Glomerular endothelial cell (primary cell): ENCODE measurements around the gene OR10K1. TPM values are rescaled to one million over a fixed set of nuclear protein-coding genes. Genes with fewer than 3 reads are reported as not detected.
"Not testable (repeated sequence)": the region's sequence is repeated elsewhere in the genome, so short reads cannot be mapped to it uniquely, and the experiment has no call there.

Experiments
- DNase-seq: peaks from one replicate; pipeline ENCODE4 v3.0.0-alpha.2; 2011; ENCODE audit warnings: low read depth, low spot score; ENCODE audit errors: extremely low read depth
- total RNA-seq: library from RNA; depleted of rRNA; stranded (reverse); fragments of >200 nt; gene quantifications from 2 replicates; pipeline ENCODE4 v1.2.3, GENCODE V29; 2015

The OR10K1 gene
- total RNA-seq: not detected in 2 replicates

DNA sequence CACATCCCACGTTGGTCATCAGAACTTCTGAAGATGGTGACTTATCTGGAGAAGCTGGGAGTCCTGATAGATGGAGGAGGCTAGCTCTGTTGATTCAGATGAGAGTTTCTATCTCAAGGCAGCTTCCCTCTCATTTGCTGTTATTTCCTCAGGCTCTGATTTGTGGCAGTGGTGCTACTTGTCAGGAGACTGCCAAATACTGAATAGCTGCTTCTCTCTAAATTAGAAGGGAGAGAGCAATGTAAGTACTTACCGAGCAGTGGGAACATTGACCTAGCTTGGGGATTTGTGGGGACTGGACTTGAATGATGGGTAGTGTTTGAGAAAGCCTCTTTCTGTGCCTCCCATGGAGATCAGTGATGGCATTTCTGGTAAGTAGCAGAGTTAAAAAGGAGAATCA is at the start of gene OR10K1:
TSS of gene OR10K1 (plus strand) at position 301 of the 400 bp plus-strand sequence. CDS start 3,728 bp downstream, outside the sequence.
- DNase-seq: no peak

GRCh38 chr1:158414651-158415345 is 46.8 kb upstream of the OR10K1 start:
- DNase-seq: no peak

- DNase-seq: no peak
Measured at GRCh38 chr1:158417586-158417985, 44.0 kb upstream of the OR10K1 start.

DNA sequence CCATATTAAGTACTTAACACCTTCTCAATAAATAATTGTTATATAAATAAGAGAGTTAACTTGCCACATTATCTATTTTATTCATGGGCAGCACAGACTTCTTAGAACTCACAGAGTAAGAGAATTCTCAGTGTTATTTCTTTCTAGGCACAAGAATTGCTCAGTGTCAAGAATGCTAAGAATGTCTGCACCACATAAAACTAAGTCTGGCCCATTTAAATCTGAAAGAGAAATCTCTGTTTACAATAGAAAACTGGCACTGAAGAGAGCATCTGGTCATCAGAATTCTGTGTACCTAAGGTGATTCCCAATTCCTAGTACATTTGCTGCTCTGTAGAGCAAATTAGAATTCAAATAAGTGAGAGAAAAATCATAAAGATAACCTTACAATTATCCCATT is 39.4 kb upstream of the OR10K1 start:
- DNase-seq: no peak

DNA sequence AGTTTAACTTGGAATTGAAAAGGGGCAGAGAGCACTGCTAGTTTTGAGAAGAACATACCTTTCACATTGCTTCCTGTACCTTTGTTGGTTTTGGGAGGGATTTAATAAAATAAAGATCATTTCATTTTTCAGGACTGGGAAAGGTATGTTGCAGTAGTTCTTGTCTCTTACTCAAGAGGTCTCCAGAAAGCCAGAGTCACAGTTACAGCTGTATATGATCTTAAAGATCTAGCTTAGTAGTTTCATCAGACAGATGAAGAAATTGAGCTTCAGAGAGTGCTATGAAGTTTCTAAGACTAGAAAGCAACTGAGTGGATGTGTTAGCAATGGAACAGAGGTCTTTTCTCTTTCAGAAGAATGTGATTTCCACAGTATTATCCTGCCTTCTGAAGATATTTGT is 36.6 kb upstream of the OR10K1 start:
- DNase-seq: no peak

DNA sequence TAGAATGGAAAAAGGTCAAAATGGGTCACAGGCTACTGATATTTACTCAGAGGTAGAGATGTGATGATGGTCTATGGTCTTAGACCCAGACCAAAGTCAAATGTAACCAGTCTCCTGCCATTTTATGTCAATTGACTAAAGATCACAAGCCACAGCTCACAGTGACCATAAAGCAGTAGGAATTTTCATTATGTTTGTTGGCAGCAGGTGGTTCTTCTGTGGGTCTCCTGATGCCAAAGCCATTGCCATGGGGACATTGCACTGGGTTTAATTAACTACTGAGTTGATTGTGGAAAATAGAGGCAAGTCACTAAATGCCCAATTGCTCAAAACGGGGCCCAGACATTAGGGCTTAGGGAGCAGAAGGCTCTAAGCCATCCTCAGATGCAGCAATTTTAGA is 35.5 kb upstream of the OR10K1 start, which contains the start of gene OR10K2:
TSS of gene OR10K2 (minus strand) at position 101 of the 400 bp plus-strand sequence. CDS start 5,371 bp downstream, outside the sequence.
- no peak for DNase-seq

GRCh38 chr1:158430163-158430562 is 31.5 kb upstream of the OR10K1 start:
- not testable (repeated sequence) for DNase-seq

DNA sequence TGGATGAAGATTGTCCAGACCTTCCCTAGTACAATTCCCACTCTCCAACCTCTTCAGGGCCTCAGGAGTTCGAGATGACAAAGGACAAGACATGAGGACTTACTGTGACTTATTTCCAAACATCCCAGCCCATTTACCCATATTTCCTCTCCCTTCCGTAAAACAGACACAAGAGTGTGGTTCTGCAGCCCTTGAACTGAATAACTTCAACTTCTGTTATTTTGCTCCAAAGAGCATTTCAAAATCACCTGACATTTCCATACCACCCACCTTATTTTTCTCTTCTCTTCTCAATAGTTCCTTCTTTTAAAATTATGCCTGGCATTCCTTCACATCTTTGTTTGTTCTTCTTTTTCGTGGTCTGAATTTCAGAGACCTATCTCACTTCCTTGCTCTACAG is 26.9 kb upstream of the OR10K1 start:
- DNase-seq: no peak

DNA sequence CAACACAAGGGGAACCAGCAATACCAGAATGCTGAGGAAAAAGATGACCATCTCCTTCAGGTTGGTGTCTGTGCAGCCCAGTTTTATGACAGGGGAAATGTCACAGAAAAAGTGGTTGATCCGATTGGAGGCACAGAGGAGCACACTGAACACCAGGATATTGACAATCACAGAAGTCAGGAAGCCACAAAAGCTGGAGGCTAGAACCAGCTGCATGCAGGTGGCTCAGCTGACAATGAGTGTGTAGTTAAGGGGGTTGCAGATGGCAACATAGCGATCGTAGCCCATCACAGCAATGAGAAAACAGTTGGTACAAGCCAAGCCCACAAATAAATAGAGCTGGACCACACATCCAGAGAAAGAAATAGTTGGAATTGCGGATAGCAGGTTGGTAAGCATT is 16.3 kb upstream of the OR10K1 start:
- no peak for DNase-seq

- DNase-seq: no peak
Measured at GRCh38 chr1:158454537-158454936, 7.1 kb upstream of the OR10K1 start.

DNA sequence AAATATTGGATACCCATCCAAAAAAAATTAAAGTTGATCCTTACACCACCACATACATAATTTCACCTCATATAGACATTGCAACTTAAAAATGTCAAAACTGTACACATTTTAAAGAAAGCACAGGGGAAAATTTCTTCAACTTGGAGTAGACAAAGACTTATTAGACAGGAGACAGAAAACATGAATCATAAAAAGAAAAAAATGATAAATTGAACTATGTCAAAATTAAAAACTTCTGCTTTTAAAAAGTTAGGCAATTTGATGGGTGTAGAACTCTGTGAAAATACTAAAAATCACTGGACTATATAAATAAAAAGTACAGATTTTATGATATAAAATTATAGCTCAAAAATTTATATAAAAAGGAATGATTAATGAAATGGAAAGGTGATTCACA is 4.4 kb upstream of the OR10K1 start:
- no peak for DNase-seq

DNA sequence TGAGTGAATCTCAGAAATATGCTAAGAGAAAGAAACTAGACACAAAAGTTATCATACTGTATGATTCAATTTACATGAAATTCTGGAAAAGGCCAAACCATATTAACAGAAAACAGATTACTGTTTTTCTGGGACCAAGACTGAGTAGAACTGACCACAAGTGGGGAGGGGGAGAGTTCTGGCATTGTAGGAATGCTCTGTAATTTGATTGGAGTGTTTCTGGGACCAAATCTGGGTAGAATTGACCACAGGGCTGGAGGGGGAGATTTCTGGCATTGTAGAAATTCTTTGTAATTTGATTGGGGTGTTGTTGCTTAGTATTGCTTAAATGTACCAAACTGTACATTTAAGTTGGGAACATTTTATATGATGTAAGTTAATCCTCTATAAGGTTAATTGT is 3.4 kb upstream of the OR10K1 start:
- no peak for DNase-seq

DNA sequence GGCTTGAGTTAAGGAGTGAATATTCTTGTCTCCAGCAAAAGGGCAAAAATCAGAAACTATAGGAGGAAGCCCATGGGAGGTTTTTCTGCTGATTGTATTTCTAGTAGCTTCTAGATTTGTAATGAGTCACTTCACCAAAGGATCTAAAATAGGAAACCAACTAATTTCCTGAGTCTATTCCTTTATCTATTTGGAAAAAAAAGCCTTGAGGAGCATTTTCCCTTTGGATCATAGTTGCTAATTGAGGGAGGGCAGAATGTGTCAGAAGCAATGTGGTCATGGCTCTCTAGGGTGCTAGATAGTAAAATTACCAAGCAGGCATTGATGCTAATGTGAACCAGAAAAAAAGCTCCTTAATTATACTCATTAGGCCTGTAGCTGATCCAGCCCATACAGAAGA is 10.3 kb downstream of the OR10K1 start, which contains the start of gene OR10R2:
TSS of gene OR10R2 (plus strand) at position 301 of the 400 bp plus-strand sequence. CDS start 106 bp downstream, outside the sequence.
- DNase-seq: no peak

DNA sequence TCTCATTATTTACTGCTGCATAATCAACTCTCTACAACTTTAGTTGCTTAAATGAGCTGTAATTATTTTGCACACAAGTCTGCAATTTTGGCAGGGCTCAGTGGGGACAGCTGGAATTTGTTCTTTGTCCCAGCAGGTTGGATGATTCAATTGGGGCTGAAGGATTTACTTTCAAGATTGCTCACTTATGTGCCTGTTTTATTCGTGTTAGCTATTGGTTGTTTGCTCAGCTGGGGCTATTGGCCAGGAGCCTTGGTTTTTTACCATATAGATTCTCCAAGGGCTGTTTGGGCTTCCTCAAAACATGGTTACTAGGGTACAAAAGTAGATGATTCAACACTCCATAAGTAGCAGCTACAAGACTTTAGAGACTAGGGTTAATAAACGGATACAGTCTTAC is 23.8 kb downstream of the OR10K1 start:
- DNase-seq: no peak

DNA sequence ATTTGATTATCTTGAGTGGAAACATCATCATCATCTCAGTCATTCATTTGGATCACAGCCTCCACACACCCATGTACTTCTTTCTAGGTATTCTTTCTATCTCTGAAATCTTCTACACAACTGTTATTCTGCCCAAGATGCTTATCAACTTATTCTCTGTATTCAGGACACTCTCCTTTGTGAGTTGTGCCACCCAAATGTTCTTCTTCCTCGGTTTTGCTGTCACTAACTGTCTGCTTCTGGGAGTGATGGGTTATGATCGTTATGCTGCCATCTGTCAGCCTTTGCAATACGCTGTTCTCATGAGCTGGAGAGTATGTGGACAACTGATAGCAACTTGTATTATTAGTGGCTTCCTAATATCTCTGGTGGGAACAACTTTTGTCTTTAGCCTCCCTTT is 29.7 kb downstream of the OR10K1 start:
- no peak for DNase-seq

GRCh38 chr1:158493054-158493453 is 31.4 kb downstream of the OR10K1 start:
- no peak for DNase-seq

GRCh38 chr1:158494796-158495195 is 33.2 kb downstream of the OR10K1 start:
- DNase-seq: no peak

- no peak for DNase-seq
Measured at GRCh38 chr1:158496374-158496773, 34.7 kb downstream of the OR10K1 start.

DNA sequence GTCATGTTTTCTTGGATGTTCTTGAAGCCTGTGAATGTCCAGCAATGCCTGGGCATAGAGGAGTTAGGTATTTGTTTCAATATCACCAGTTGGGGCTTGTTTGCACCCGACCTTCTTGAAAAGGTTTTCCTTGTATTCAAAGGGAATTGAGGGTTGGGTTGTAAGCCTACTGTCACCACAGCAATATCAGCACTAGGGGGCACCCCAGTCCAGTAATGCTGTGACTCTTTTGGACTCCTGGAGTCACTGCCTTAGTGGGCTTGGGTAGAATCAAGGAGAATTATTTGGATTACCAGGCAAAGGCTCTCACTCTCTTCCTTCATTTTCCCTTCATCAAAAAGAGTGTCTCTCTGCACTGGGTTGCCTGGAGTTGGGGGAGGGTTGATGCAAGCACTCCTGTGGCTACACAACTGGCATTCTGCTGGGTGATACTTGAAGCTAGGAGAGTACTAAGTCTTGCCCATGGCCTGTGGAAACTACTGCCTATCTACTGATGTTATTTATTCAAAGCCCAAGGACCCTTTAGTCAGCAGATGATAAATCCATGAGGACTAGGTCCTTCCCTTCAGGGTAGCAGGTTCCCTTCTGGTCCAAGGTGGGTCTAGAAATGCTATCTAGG is 44.8 kb downstream of the OR10K1 start:
- DNase-seq: no peak

DNA sequence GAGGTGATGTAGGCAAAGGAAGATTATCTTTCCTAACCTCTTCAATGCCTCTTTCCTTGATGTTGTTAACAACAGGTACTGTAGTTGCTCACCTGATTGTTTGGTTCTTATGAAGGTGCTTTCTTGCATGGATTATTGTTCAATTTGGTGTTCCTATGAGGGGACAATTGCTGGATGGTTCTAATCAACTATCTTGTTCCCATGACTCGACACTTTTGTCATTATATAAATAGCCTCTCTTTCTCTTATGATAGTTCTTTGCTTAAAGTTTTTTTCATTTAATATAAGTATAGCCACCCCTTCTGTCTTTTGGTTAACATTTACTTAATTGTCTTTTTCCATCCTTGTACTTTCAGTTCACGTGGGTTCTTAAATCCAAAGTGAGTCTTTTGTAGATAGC is 45.9 kb downstream of the OR10K1 start:
- DNase-seq: no peak

- DNase-seq: no peak
Measured at GRCh38 chr1:158509471-158510156, 48.0 kb downstream of the OR10K1 start.

GRCh38 chr1:158516966-158517365 is 55.3 kb downstream of the OR10K1 start:
- no peak for DNase-seq
